ENCODE results near the gene ELK3.
A peak's percentile ranks its signal among the peaks of the same experiment; 100 is the strongest.

ELK3 gene

GRCh38 chr12:96236221-96236822 lies 42.1 kb downstream of the ELK3 start:
- no peak for DNase-seq

GRCh38 chr12:96237035-96237434 lies 42.9 kb downstream of the ELK3 start:
- no peak for DNase-seq

GRCh38 chr12:96237465-96238077 lies 43.4 kb downstream of the ELK3 start:
- DNase-seq = peak; percentile 63

GRCh38 chr12:96238336-96239047 lies 44.3 kb downstream of the ELK3 start:
- DNase-seq = no peak

GRCh38 chr12:96239711-96240635 lies 45.8 kb downstream of the ELK3 start:
- DNase-seq = no peak

- no peak for DNase-seq
Observed at GRCh38 chr12:96240656-96241055, 46.5 kb downstream of the ELK3 start.

- no peak for DNase-seq
Observed at GRCh38 chr12:96241431-96241830, 47.3 kb downstream of the ELK3 start.

GRCh38 chr12:96241846-96242256 lies 47.7 kb downstream of the ELK3 start:
- peak; percentile 59 for DNase-seq

- DNase-seq = no peak
Observed at GRCh38 chr12:96242597-96242996, 48.4 kb downstream of the ELK3 start.

GRCh38 chr12:96244826-96245225 lies 50.7 kb downstream of the ELK3 start:
- no peak for DNase-seq

GRCh38 chr12:96246926-96247505 lies 52.8 kb downstream of the ELK3 start:
- no peak for DNase-seq

- DNase-seq = no peak
Observed at GRCh38 chr12:96247563-96247962, 53.4 kb downstream of the ELK3 start.

- DNase-seq = no peak
Observed at GRCh38 chr12:96248136-96248931, 54.2 kb downstream of the ELK3 start.

- DNase-seq = no peak
Observed at GRCh38 chr12:96249196-96250118, 55.3 kb downstream of the ELK3 start.

GRCh38 chr12:96250119-96250685 lies 56.0 kb downstream of the ELK3 start:
- DNase-seq = no peak

GRCh38 chr12:96255077-96255476 lies 60.9 kb downstream of the ELK3 start:
- DNase-seq = no peak

GRCh38 chr12:96256672-96257361 lies 62.6 kb downstream of the ELK3 start:
- no peak for DNase-seq

GRCh38 chr12:96257550-96258103 lies 63.5 kb downstream of the ELK3 start:
- DNase-seq = no peak
